K562 (cell line): ENCODE data around the gene NFATC2. TPM values are rescaled to one million over a fixed set of nuclear protein-coding genes. Genes with fewer than 3 reads are reported as not detected.
A peak's percentile ranks its signal among the peaks of the same experiment; 100 is the strongest.

Experiments used
- ATAC-seq: fragments of 200-7000 bp; cut with Tn5 transposase; 3 replicates; pipeline ENCODE4 v1.9.1; 2020; ENCODE audit warnings: moderate library complexity
- BruUV-seq: library from RNA; stranded (reverse); fragments of 400-500 nt; replicated peaks from 2 replicates; lab custom pipeline; 2021; lab: Mats Ljungman, UMichigan
- CTCF ChIA-PET: fragments of 300-600 bp; formaldehyde crosslinking; extraction: SDS; loops from one replicate; lab custom pipeline; 2021; ENCODE audit warnings: low intra/inter-chr PET ratio; lab: Yijun Ruan, JAX
- POLR2A ChIA-PET: fragments of 300-600, 350-650 bp; sonication (Branson Sonifier 250); formaldehyde crosslinking; extraction: SDS; loops from one replicate; lab custom pipeline; 2021; ENCODE audit warnings: antibody characterized with exemption, inconsistent platforms; lab: Yijun Ruan, JAX
- DNase-seq, 4 experiments: peaks; one replicate each; pipeline versions ENCODE4 v3.0.0 to v3.0.0-alpha.2; 2011 to 2018; ENCODE audit warnings: low spot score in 3 of 4, mixed read lengths in 3 of 4; ENCODE audit errors: extremely low read depth in 1 of 4
- FAIRE-seq: peaks from 2 replicates; lab custom pipeline; 2011; peaks lifted over from hg19 to GRCh38; lab: Jason Lieb, UNC
- H2AFZ ChIP-seq: 2 replicates; pipeline ENCODE4 v1.6.0; 2011; ENCODE audit warnings: low read depth, low read length, control low read depth, inconsistent platforms
- H3K27ac ChIP-seq: fragments of 200-600 bp; 3 replicates; pipeline ENCODE4 v1.8.0; 2011; ENCODE audit warnings: low read depth, mild to moderate bottlenecking, control low read depth, inconsistent platforms, low read length, moderate library complexity, mixed read lengths; ENCODE audit errors: extremely low read depth
- H3K27me3 ChIP-seq, 2 experiments: fragments of 300-600 bp in 1 of 2; 2 replicates in 1 of 2; 3 replicates in 1 of 2; pipeline versions ENCODE4 v1.6.0 to v1.8.0; 2011; ENCODE audit warnings: inconsistent platforms in 2 of 2, low read length in 2 of 2, mild to moderate bottlenecking in 1 of 2, mixed read lengths in 1 of 2, moderate library complexity in 1 of 2; ENCODE audit not compliant: control insufficient read depth in 2 of 2, insufficient read depth in 2 of 2
- H3K36me3 ChIP-seq: fragments of 300-600 bp; 3 replicates; pipeline ENCODE4 v1.8.0; 2011; ENCODE audit warnings: mild to moderate bottlenecking, low read length, inconsistent platforms; ENCODE audit not compliant: control insufficient read depth, insufficient read depth
- H3K4me1 ChIP-seq, 2 experiments: fragments of 200-600 bp in 1 of 2; replicated peaks in 1 of 2; 2 replicates in 1 of 2; 3 replicates in 1 of 2; pipeline versions ENCODE4 v1.5.1 to v1.8.0; 2011; ENCODE audit warnings: inconsistent platforms in 2 of 2, low read length in 2 of 2, mild to moderate bottlenecking in 1 of 2, mixed read lengths in 1 of 2, moderate library complexity in 1 of 2; ENCODE audit not compliant: control insufficient read depth in 2 of 2, insufficient read depth in 2 of 2
- H3K4me2 ChIP-seq: 2 replicates; pipeline ENCODE4 v1.6.1; 2011; ENCODE audit warnings: low read length, control low read depth, inconsistent platforms, mixed read lengths; ENCODE audit not compliant: insufficient read depth
- H3K4me3 ChIP-seq: fragments of 200-600 bp; sonication (generic), shearing (Covaris generic); 2 replicates; pipeline ENCODE4 v1.5.1; 2016; ENCODE audit warnings: control low read depth, inconsistent platforms
- H3K79me2 ChIP-seq: fragments of 200-600 bp; 3 replicates; pipeline ENCODE4 v1.8.0; 2011; ENCODE audit warnings: low read length, inconsistent platforms; ENCODE audit not compliant: control insufficient read depth, insufficient read depth
- H3K9ac ChIP-seq, 2 experiments: 2 replicates each; pipeline versions ENCODE4 v1.6.0 to v1.6.1; 2011; ENCODE audit warnings: low read depth in 2 of 2, low read length in 2 of 2, control low read depth in 1 of 2, inconsistent platforms in 1 of 2, mild to moderate bottlenecking in 1 of 2, mixed read lengths in 1 of 2; ENCODE audit not compliant: insufficient read depth in 1 of 2
- H3K9me1 ChIP-seq: one replicate; pipeline ENCODE4 v1.6.0; 2011; ENCODE audit warnings: inconsistent platforms, mild to moderate bottlenecking, low read length, moderate library complexity; ENCODE audit not compliant: control insufficient read depth, insufficient read depth
- H3K9me3 ChIP-seq: replicated peaks from 2 replicates; pipeline ENCODE4 v1.5.1; 2011; ENCODE audit warnings: low read depth, low read length, inconsistent platforms; ENCODE audit not compliant: control insufficient read depth, insufficient read depth
- H4K20me1 ChIP-seq: replicated peaks from 2 replicates; pipeline ENCODE4 v1.6.1; 2011; ENCODE audit warnings: low read length, inconsistent platforms, mixed read lengths; ENCODE audit not compliant: control insufficient read depth, insufficient read depth
- ATF6 ChIP-seq: sonication (generic); formaldehyde crosslinking; IDR thresholded peaks from 2 replicates; pipeline ENCODE4 v1.4.0; 2020; ENCODE audit warnings: mild to moderate bottlenecking, missing genetic modification reagents
- CREB1 ChIP-seq, 2 experiments: sonication (generic) in 1 of 2; formaldehyde crosslinking in 1 of 2; IDR thresholded peaks; 2 replicates each; pipeline versions ENCODE4 v1.6.1 to v1.8.0; 2012 to 2022; ENCODE audit warnings: inconsistent platforms in 1 of 2, mild to moderate bottlenecking in 1 of 2, missing genetic modification reagents in 1 of 2, moderate library complexity in 1 of 2
- EP400 ChIP-seq: fragments of 450-650 bp; IDR thresholded peaks from 2 replicates; pipeline ENCODE4 v1.6.1; 2017; ENCODE audit warnings: antibody characterized with exemption, mild to moderate bottlenecking, moderate library complexity
- IRF2 ChIP-seq: sonication (generic); formaldehyde crosslinking; IDR thresholded peaks from 2 replicates; pipeline ENCODE4 v1.8.1; 2022; ENCODE audit warnings: mild to moderate bottlenecking, missing genetic modification reagents
- NCOA2 ChIP-seq, 2 experiments: fragments of 450-650 bp; IDR thresholded peaks; 2 replicates each; pipeline ENCODE4 v1.6.1; 2018; ENCODE audit warnings: mild to moderate bottlenecking in 2 of 2, moderate library complexity in 1 of 2; ENCODE audit not compliant: partially characterized antibody in 2 of 2
- NR3C1 ChIP-seq: sonication (generic); formaldehyde crosslinking; IDR thresholded peaks from 2 replicates; pipeline ENCODE4 v1.8.1; 2022; ENCODE audit warnings: missing genetic modification reagents
- NR4A1 ChIP-seq, 2 experiments: fragments of 250-450 bp in 1 of 2; fragments of 450-650 bp in 1 of 2; sonication (Bioruptor Pico) in 1 of 2; IDR thresholded peaks; 2 replicates each; pipeline versions ENCODE4 v1.4.0 to v1.6.1; 2016 to 2020; ENCODE audit warnings: mild to moderate bottlenecking in 2 of 2, missing compliant biosample characterization in 1 of 2, missing genetic modification characterization in 1 of 2, moderate library complexity in 1 of 2
- PREB ChIP-seq: sonication (generic); formaldehyde crosslinking; IDR thresholded peaks from 2 replicates; pipeline ENCODE4 v1.8.1; 2023; ENCODE audit warnings: mild to moderate bottlenecking, missing genetic modification reagents
- RNF2 ChIP-seq: sonication (generic); IDR thresholded peaks from 2 replicates; pipeline ENCODE4 v1.6.1; 2016
- TOE1 ChIP-seq, 2 experiments: fragments of 450-650 bp in 1 of 2; sonication (generic) in 1 of 2; formaldehyde crosslinking in 1 of 2; IDR thresholded peaks; 2 replicates each; pipeline versions ENCODE4 v1.7.1 to v1.8.0; 2016 to 2022; ENCODE audit warnings: borderline replicate concordance in 2 of 2, mild to moderate bottlenecking in 2 of 2, antibody characterized with exemption in 1 of 2, inconsistent platforms in 1 of 2, low read depth in 1 of 2, missing genetic modification reagents in 1 of 2, moderate library complexity in 1 of 2
- ZNF134 ChIP-seq: fragments of 250-450 bp; sonication (Bioruptor Pico); conservative IDR thresholded peaks from 2 replicates; pipeline ENCODE4 v1.4.0; 2020
- ZNF174 ChIP-seq: fragments of 250-450 bp; sonication (Bioruptor Pico); IDR thresholded peaks from 2 replicates; pipeline ENCODE4 v1.4.0; 2020; ENCODE audit warnings: mild to moderate bottlenecking
- ZNF740 ChIP-seq, 3 experiments: fragments of 200-800 bp in 1 of 3; sonication (Bioruptor generic) in 1 of 3; sonication (generic) in 1 of 3; formaldehyde crosslinking in 1 of 3; IDR thresholded peaks; 2 replicates each; pipeline versions ENCODE4 v1.6.1 to v1.8.0; 2016 to 2022; ENCODE audit warnings: mild to moderate bottlenecking in 2 of 3, missing compliant biosample characterization in 2 of 3, missing genetic modification characterization in 2 of 3, missing genetic modification reagents in 1 of 3
- WGBS: fragments of 100-300 bp; shearing (Covaris generic); methylation state at CpG from one replicate; pipeline ENCODE4 v1.1.6; 2016; ENCODE audit warnings: low coverage, mixed read lengths; ENCODE audit not compliant: insufficient coverage; ENCODE audit errors: missing lambda C conversion rate; 5-methylcytosine and 5-hydroxymethylcytosine counted together
- in situ Hi-C: fragments of 300-500 bp; cut with MboI; formaldehyde crosslinking; loops from 4 replicates; pipeline ENCODE4 v1.15.0; 2018; ENCODE audit warnings: inconsistent platforms, mixed read lengths
- intact Hi-C: fragments of 100-400 bp; cut with micrococcal nuclease; formaldehyde crosslinking; loops from 2 replicates; pipeline ENCODE4 v1.14.2; 2022
- polyA plus RNA-seq, 8 experiments: library from polyadenylated mRNA; depleted of rRNA in 4 of 8; stranded (reverse) in 5 of 8; unstranded in 3 of 8; fragments of >200 nt; fragmentation: Nextera tagmentation in 2 of 8; fragmentation: Illumina TruSeq in 1 of 8; extraction: Ambion mirVana in 2 of 8; extraction: Trizol in 1 of 8; gene quantifications; 2 replicates each; pipeline versions ENCODE4 v1.2.1 to v1.2.3, GENCODE V29; 2011 to 2014; ENCODE audit warnings: inconsistent platforms in 1 of 8, missing spikeins in 1 of 8
- total RNA-seq, 7 experiments: library from RNA; depleted of rRNA in 6 of 7; stranded (reverse); fragments of >200 nt in 6 of 7; fragmentation: Illumina TruSeq in 2 of 7; extraction: Trizol in 2 of 7; gene quantifications; 2 replicates each; pipeline versions ENCODE4 v1.2.1 to v1.2.3, GENCODE V29; 2011 to 2021; ENCODE audit warnings: low replicate concordance in 1 of 7

Gene NFATC2
- total and polyA plus RNA-seq, 9 of the 15 experiments (the other 6 are each of a cell fraction or from before 2014, with no cell fraction given) = 1.9 to 11.2 (median 3.0) TPM

GRCh38 chr20:51531712-51532456 lies 10.6 kb downstream of the NFATC2 start (continued):
- TF ChIP-seq ATF6 (CRISPR knock-in tag) = no peak

GRCh38 chr20:51531141-51531710 lies 11.3 kb downstream of the NFATC2 start:
- POLR2A ChIA-PET = interaction anchor here (0.6 to 2.1 kb wide), 2 partner anchors 11 to 136 kb away, joined by 3 to 6 read pairs; partner anchors contain the start of gene NFATC2
- TF ChIP-seq PREB (CRISPR knock-in tag) = no peak
- TF ChIP-seq ZNF134 (CRISPR knock-in tag) = no peak
- no peak for TF ChIP-seq RNF2
- no peak for TF ChIP-seq CREB1 (IDR thresholded peaks at IDR 0.05)
- no peak for TF ChIP-seq CREB1 (CRISPR knock-in tag; IDR thresholded peaks at IDR 0.05)
- TF ChIP-seq ZNF174 = no peak
- no peak for TF ChIP-seq NR3C1
- no peak for TF ChIP-seq EP400
- no peak for TF ChIP-seq TOE1 (IDR thresholded peaks at IDR 0.05; ENCODE audit: borderline replicate concordance)
- TF ChIP-seq TOE1 (CRISPR knock-in tag; IDR thresholded peaks at IDR 0.05; ENCODE audit: borderline replicate concordance, low read depth) = no peak
- TF ChIP-seq ZNF740 (CRISPR knock-in tag; IDR thresholded peaks at IDR 0.05) = no peak
- TF ChIP-seq ZNF740 (tag; IDR thresholded peaks at IDR 0.05) = no peak
- no peak for TF ChIP-seq IRF2 (CRISPR knock-in tag)
- TF ChIP-seq NCOA2 (IDR thresholded peaks at IDR 0.05; ENCODE audit: partially characterized antibody in 2 of 2) = no peak
- TF ChIP-seq NR4A1 (CRISPR knock-in tag; IDR thresholded peaks at IDR 0.05) = no peak
- TF ChIP-seq NR4A1 (tag; IDR thresholded peaks at IDR 0.05) = no peak

More at GRCh38 chr20:51531141-51531710, 11.3 kb downstream of the NFATC2 start:
- Histone ChIP-seq H3K36me3 (peaks cover 12% of the 10 kb centered on the region; the same call in 2 of the 3 replicates), H3K9ac (peak overlapping the region in 1 of 2 experiments; percentile 21; a peak in 1 of 4 replicates), H3K9me3 (no peaks in the 10 kb centered on the region), H3K9me1 (no peaks in the 10 kb centered on the region), H3K4me2 (no peak overlapping the region), H3K4me1 (peaks cover 27 to 38% of the 10 kb centered on the region in 2 experiments), H3K27me3 (no peaks in the 10 kb centered on the region), H3K79me2 (peaks cover 93% of the 10 kb centered on the region), H3K27ac (no peak overlapping the region), H2AFZ (no peak overlapping the region), H3K4me3 (no peak overlapping the region), H4K20me1 (peaks cover 2% of the 10 kb centered on the region)
- CTCF ChIA-PET = no interaction called here
- WGBS = 81% methylated on average over 11 of the region's 11 CpGs
- in situ Hi-C loops (no loop called here), intact Hi-C loops (no loop called here)
- FAIRE-seq (no peak), DNase-seq (no peak), ATAC-seq (no peak)
- no TSS peak for BruUV-seq
